Islet of Langerhans (tissue), 1 donor: Measurements from ENCODE around the gene ASIC4.

Experiments used
- FAIRE-seq: peaks from one replicate; lab custom pipeline; 2011; peaks lifted over from hg19 to GRCh38; lab: Jason Lieb, UNC

The ASIC4 gene, protein sequence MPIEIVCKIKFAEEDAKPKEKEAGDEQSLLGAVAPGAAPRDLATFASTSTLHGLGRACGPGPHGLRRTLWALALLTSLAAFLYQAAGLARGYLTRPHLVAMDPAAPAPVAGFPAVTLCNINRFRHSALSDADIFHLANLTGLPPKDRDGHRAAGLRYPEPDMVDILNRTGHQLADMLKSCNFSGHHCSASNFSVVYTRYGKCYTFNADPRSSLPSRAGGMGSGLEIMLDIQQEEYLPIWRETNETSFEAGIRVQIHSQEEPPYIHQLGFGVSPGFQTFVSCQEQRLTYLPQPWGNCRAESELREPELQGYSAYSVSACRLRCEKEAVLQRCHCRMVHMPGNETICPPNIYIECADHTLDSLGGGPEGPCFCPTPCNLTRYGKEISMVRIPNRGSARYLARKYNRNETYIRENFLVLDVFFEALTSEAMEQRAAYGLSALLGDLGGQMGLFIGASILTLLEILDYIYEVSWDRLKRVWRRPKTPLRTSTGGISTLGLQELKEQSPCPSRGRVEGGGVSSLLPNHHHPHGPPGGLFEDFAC

DNA sequence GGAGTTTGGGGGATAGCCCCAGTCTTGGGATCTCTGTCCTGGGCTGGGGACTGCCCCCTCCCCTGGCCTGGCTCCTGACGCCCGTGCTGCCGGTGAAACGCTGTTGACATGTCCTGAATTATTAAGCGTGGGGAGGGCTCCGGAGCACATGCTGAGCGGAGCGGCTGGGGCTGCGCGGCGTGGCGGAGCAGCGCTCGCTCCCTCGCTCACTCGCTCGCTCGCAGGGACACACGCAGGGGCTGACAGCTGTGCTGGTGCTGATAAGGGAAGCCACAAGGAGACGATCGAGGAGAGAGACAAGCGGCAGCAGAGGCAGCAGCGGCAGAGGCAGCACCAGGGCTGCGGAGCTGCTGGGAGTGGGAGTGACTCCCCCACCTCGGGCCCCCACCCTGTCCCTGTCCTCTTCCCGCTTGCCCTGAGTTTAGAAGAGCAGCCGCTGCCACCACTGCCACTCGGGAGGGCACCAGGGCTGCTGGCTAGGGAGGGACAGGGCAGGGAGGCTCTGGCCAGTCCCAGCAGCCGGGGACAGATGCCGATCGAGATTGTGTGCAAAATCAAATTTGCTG, at the start of gene ASIC4:
Gene ASIC4, plus strand, starts transcription at position 287 of the 566 bp plus-strand sequence. Its CDS starts 243 bp downstream, at position 530.
- FAIRE-seq: no peak

DNA sequence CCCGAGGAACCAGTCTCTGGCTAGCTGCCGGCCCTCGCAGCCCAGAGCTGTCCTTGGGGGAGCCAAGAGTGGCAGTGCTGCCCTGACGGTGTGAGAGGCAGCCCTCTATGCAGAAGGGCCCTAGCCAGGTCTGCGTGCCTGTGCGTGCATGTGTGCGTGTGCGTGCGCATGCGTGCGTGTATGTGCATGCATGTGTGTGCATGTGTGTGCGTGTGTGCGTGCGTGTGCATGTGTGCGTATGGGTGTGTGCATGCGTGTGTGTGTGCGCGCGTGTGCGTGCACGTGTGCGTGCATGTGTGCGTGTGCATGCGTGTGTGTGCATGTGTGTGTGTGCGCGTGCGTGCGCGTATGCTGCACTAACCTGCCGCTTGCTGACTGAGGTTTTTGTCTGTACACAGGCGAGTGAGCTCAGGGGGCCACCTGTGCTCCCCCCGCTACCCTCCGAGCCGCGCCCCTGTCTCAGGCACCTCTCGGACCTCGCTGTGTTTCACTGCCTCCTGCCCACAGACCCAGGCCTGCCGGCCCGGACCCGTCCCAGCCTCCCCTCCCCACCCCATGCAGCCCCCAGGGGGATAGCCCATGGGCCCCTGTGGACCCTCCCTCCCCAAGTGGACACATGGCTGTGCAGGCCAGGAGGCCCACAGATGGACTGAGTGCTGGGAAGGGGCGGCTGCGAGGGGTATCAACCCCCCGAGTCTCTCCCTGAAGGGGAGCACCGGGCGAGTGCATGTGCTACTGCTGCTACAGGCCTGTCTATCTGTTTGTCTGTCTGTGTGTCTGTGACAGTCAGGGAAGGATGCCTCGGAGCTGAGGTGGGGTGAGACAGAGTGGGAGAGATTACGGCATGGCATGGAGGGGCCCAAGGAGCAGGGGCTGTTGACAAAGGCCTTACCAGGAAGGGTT, 48.4 kb upstream of the ASIC4 start:
- no peak for FAIRE-seq

DNA sequence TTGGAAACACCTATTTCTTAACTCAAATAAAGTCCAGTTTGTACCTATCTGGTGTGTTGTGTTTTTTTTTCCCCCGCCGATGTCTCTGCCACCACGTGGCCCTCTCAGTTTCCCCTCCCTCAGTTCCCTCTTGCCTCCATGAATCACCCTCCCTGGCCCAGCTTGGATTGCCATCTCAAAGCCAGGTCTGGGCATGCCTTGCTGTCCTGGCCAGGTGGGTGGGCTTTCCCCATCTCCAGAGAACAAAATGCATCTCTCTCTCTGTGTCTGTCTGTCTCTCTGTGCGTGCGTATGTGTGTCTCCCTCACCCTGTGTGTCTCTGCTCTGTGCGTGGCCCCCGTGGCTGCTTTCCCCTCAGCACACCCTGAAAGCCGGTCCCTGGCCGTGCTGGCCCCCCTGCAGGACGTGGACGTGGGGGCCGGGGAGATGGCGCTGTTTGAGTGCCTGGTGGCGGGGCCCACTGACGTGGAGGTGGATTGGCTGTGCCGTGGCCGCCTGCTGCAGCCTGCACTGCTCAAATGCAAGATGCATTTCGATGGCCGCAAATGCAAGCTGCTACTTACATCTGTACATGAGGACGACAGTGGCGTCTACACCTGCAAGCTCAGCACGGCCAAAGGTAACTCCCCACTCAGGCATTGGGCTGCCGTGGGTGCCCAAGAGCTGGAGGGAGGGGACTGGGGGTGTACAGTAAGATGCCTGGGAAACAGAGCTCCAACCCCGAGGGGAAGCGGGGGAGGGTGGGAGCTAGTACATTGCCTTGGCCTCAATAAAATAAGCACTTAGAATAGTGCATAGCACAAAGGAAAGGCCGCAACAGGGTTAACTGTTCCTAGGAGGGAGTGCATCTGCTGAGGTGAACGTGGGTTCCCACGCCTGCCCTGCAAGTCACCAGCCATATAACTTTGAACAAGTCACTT, 47.2 kb upstream of the ASIC4 start:
- FAIRE-seq: no peak

DNA sequence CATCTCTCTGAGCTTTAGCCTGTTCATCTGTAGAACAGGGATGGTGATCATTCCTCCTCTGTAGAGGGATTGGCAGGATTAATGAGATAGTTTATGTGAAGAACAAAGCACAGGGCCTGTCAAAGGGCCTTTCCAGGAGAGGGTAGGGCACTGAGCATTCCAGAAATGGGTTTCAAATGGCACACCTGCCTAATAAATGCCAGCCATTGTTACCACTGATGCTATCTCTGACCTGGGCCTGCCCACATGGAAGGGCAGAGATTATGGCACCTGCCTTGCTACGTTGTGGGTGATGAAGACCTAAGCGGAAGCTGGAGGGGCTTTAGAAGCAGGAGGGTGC, 46.6 kb upstream of the ASIC4 start:
- no peak for FAIRE-seq

DNA sequence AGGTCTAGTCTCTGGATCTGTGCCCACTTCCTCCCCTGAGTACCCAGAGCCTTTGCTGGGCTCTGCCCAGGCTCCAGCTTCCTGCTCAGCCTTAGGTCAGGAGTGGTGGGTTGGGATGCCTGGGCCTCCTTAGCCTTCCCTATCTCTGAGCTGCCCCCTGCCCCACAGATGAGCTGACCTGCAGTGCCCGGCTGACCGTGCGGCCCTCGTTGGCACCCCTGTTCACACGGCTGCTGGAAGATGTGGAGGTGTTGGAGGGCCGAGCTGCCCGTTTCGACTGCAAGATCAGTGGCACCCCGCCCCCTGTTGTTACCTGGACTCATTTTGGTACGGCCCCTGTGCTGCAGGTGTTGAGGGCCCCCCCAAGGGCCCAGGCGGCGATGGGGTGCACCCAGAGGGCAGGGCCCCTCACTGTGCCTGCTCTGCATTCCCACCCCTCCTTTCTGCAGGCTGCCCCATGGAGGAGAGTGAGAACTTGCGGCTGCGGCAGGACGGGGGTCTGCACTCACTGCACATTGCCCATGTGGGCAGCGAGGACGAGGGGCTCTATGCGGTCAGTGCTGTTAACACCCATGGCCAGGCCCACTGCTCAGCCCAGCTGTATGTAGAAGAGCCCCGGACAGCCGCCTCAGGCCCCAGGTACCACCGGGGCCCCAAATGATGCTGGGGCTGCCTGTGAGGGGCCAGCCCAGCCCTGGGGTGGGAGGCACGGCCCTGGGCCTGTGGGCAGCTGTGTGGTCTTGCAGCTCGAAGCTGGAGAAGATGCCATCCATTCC, 45.7 kb upstream of the ASIC4 start:
- FAIRE-seq: no peak

DNA sequence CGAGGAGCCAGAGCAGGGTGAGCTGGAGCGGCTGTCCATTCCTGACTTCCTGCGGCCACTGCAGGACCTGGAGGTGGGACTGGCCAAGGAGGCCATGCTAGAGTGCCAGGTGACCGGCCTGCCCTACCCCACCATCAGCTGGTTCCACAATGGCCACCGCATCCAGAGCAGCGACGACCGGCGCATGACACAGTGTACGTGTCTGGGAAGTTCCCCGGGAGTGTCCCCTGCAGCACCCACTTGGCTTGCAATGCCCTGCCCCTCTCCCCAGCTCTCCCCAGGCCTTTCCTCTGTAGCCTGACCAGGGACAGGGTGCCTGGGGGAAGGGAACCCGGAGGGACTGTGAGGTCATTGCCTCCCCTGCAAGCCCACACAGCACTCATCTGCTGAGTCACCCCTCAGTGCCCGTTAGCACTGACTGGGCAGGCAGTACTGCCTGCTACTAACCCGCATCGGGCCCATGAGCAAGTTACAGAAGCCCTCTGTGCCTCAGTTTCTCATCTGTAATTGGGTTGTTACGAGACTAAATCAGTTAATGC, 45.0 kb upstream of the ASIC4 start:
- no peak for FAIRE-seq

DNA sequence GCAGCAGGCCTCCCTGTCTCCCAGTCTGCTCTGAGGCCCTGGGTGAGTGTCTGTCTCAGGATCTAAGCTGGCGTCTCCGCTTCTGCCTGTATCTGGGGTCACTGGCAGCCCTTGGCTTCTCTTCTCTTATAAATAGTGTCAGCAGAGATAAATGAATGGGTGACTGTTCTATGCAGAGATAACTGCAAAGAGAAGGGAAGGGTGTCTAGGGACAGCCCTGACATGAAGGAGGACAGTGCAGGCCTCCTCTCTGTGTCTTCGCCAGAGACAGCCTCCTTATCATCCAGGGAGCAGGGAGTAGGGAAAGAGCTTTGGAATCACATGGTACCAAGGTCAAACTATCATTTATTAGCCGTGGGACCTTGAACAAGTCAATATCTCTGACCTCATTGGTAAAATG, 43.9 kb upstream of the ASIC4 start:
- FAIRE-seq: no peak

DNA sequence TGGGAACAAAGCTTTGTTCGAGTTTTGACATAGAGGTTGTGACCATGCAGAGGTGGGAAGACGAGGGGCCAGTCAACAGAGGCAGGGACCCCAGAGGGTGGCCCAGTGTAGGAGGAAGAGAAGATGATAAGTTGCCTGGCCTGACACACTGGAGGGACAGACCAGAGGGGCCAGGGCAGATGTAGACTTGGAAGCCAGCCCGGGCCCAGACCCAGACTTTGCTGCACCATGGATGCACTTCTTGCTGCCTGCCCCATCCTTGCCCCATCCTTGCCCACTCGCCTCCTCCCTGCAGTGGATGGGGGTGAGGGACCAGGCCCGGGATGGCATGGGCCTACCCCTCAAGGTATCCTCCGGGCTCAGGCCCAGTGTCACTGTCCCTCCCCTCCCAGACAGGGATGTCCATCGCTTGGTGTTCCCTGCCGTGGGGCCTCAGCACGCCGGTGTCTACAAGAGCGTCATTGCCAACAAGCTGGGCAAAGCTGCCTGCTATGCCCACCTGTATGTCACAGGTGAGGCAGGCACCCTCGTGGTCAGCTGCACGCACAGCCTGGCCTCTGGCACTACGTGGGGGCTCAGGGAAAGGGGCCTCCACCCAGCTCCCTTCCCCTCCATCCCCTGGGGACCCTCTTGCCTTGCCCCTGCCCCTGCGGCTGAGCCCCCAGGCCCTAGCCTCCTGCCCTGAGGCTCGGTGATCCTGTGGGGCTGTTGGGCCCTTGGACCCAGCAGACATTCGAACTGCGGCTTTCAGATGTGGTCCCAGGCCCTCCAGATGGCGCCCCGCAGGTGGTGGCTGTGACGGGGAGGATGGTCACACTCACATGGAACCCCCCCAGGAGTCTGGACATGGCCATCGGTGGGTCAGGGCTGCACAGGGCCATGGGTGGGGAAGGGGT, 42.6 kb upstream of the ASIC4 start:
- no peak for FAIRE-seq

DNA sequence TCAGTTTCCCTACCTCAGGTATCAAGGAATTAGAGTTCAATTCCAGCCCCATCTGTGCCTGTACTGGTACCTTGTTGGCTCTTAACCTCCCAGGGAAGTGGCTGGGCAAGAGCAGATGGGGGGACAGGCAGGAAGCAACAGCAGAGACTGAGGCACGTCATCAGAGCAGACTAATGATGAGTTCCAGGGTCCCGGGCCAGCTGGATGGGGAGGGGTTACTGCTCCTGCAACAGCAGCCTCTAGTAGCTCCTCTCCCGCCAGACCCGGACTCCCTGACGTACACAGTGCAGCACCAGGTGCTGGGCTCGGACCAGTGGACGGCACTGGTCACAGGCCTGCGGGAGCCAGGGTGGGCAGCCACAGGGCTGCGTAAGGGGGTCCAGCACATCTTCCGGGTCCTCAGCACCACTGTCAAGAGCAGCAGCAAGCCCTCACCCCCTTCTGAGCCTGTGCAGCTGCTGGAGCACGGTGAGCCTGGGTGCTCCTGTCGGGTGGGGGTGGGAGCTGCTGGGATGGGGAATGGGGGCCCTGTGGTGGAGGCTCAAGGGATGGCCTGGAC, 41.6 kb upstream of the ASIC4 start:
- no peak for FAIRE-seq

DNA sequence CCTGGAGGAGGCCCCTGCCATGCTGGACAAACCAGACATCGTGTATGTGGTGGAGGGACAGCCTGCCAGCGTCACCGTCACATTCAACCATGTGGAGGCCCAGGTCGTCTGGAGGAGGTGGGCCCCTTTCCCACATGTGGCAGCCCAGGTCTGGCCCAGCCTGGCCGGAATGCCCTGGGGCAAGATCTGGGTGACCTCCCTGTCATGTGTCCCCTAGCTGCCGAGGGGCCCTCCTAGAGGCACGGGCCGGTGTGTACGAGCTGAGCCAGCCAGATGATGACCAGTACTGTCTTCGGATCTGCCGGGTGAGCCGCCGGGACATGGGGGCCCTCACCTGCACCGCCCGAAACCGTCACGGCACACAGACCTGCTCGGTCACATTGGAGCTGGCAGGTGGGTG, 40.8 kb upstream of the ASIC4 start:
- FAIRE-seq: no peak

DNA sequence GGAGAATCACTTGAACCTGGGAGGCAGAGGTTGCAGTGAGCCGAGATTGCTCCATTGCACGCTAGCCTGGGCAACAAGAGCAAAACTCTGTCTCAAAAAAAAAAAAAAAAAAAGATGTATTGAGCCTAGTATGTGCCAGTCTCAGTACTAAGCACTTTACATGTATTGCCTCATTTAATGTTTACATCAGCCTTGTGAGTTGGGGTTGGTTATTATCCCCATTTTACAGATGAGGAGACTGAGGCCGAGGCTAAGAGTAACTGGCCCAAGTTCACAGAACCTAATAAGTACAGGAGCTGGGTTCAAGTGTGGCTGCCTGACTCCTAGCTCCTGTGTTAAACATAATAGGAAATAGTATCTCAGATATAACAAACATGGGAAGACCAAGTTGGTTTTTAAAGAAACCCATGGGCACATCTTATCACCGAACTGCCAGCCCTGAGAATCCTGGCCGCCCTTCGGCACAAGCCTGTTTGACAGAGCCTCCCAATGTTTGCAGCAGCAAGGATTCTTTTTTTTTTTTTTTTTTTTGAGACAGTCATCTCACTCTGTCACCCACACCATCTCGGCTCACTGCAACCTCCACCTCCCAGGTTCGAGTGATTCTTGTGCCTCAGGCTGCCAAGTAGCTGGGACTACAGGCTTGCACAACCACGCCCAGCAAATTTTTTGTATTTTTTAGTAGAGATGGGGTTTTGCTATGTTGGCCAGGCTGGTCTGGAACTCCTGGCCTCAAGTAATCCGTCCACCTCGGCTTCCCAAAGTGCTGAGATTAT, 39.8 kb upstream of the ASIC4 start:
- FAIRE-seq: no peak

DNA sequence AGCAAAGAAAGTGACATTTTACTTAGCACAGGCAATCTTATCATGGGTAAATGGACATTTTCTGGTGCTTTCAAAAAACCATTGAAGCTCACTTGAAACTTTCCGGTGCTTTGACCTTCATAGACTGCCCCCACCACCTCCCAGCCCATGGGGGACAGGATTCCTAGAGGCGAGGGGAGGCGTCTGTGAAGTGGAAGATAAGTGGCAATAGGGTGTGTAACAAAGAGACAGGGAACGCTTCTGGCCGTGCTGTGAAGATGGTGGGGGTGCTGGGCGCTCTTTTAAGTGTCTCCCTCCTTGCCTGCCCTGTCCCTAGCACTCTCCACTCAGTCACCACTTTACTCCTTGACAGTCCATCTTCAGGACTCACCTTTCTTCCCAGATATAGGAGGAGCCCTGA, 39.0 kb upstream of the ASIC4 start:
- no peak for FAIRE-seq

DNA sequence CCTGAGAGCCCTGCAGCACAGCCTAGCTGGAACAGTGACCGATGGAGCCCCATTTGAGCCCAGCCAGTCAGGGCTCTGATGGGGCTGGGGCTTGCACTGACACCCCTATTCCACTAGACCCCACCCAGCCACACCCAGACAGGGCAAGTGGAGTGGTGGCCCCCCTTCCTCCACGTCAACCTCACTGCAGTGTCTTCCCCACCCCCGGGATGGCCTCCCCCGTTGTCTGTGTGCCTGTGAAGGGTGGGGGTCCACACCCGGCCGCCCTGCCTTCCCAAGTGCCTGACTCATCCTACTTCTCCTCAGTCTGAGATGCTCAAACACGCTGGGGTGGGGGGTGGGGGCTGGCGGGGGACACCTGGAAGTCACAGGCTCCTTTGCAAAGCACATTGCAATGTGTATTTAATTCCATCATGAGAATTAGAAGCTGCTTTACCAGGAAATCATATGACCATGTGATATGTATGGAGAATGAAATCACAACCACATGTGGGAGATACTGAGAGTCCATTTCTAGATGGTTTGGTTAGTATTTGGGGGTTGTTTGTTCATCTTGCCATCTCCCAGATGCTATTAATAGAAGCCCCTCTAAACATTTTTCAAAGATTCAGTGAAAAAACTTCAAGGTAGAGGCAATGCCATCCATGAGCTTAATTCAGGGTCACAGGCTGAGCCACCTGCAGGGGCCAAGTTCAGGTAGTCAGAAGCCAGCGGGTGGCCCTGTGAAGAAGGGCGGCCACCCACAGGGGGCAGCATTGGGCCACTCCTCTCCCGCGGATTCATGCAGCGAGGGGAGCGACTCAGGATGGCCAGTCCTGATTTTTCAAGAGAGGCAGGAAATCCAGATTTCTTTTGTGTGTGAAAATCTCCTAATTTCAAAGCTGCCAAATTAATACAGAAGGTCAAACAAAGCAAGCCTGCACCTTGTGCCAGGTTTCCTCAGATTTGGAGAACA, 38.3 kb upstream of the ASIC4 start:
- FAIRE-seq: peak; percentile 9

DNA sequence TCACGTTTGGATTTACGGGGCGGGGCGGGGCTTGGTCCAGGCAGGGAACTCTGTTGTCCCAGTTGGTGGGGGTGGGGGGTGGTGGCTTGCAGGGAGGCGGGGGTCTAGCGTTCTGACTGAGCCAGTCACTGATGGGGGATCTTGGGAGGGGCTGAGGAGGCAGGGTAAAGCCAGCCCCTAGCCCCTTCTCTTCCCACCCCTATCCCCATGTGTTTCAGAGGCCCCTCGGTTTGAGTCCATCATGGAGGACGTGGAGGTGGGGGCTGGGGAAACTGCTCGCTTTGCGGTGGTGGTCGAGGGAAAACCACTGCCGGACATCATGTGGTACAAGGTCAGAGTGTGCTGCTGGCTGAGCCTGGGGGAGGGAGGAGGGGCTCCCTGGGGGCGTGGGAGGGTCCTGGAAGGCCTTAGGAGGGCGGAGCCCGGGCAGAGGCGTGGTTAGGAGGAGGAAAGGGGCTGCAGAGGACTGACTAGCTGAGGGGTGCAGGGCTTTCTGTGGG, 37.6 kb upstream of the ASIC4 start:
- FAIRE-seq: no peak

DNA sequence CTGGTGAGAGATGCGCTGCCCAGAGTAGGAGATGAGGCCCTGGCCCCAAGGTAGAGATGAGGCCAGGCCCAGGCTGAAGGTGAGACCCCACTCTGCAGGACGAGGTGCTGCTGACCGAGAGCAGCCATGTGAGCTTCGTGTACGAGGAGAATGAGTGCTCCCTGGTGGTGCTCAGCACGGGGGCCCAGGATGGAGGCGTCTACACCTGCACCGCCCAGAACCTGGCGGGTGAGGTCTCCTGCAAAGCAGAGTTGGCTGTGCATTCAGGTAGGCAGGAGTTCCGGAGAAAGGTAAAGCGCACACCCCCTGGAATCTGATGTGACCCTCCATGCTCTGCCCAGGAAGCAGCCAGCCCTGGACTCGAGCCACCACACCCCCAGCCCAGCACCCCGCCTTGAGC, 37.1 kb upstream of the ASIC4 start:
- no peak for FAIRE-seq

DNA sequence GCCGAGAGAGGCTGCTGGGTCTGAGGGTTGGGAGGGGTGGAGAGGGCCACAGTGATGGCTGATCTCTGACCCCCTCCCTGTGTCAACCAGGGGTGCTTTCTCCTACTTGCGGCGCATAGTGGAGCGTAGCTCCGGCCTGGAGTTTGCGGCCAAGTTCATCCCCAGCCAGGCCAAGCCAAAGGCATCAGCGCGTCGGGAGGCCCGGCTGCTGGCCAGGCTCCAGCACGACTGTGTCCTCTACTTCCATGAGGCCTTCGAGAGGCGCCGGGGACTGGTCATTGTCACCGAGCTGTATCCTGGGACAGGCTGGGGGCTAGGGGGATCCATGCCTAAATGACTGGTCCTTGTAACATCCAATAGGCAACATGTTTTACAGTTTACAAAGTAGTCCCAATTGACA, 36.5 kb upstream of the ASIC4 start:
- FAIRE-seq: no peak

DNA sequence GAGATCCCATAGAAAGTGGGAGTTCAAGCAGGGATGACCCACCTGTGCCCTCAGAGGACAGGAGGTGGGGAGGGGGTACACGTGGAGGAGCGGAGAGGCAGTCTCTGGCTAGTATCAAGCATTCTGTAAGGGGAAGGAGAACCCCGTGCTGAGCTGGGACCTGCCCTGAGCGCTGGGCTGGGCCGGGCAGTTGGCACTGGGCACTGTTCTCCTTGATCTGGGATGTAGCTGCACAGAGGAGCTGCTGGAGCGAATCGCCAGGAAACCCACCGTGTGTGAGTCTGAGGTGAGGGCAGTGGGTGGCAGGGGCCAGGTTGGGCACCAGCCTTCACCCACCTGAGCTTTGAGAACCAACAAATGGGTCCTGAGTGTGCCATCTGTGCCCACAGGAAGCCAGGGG, 35.4 kb upstream of the ASIC4 start:
- FAIRE-seq: no peak
